Mesothelial cell of epicardium (in vitro differentiated cells): Measurements from ENCODE around the gene KDM4B. TPM values are rescaled to one million over a fixed set of nuclear protein-coding genes. Genes with fewer than 3 reads are reported as not detected.

Source experiments
- DNase-seq, 2 experiments: peaks; one replicate each; pipeline ENCODE4 v3.0.0; 2021; ENCODE audit warnings: low spot score in 2 of 2; ENCODE audit not compliant: unreplicated experiment in 2 of 2
- H3K27ac Mint-ChIP-seq: 2 replicates; pipeline ENCODE4 v1.8.0; 2021; ENCODE audit warnings: mixed read lengths
- H3K27me3 Mint-ChIP-seq: 2 replicates; pipeline ENCODE4 v1.8.0; 2021; ENCODE audit warnings: low read depth, mixed read lengths
- H3K36me3 Mint-ChIP-seq: 2 replicates; pipeline ENCODE4 v1.8.0; 2021; ENCODE audit warnings: mixed read lengths
- H3K4me1 Mint-ChIP-seq: 2 replicates; pipeline ENCODE4 v1.8.0; 2021; ENCODE audit warnings: mixed read lengths
- H3K4me3 Mint-ChIP-seq: 2 replicates; pipeline ENCODE4 v1.8.0; 2021; ENCODE audit warnings: mild to moderate bottlenecking, moderate library complexity, mixed read lengths
- H3K9me3 Mint-ChIP-seq: 2 replicates; pipeline ENCODE4 v1.8.0; 2021; ENCODE audit warnings: mixed read lengths
- total RNA-seq: library from RNA; stranded (reverse); gene quantifications from 3 replicates; pipeline ENCODE4 v1.2.1, GENCODE V29; 2021
- TF ChIP-seq, protein P1 (sequence below): fragments of 200-600 bp; sonication (generic); IDR thresholded peaks from one replicate; pipeline ENCODE4 v1.5.0; 2021; ENCODE audit warnings: antibody characterized with exemption; ENCODE audit not compliant: unreplicated experiment

The KDM4B gene
- total RNA-seq, 1 donor from 2014 or later = 80.5 TPM

DNA sequence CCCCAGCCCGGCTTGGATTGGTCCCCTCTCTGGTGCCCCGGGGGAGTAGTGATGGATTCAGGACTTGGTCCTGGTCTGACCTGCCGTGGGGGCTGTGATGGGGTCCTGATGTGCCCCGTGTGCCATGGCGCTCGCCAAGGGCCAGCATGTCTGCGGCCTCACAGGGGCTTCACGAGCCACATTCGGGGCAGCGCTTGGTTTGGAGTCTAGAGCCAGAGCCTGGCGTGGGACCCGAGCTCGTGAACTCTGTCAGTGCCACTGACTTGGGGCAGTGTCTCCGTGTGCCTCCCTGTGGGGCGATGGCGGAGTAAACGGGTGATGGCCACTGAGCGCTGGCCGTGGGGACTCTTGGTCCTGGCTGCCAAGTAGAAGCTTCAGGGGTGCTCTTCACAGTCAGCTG, 17.1 kb downstream of the KDM4B start:
- H3K9me3 Mint-ChIP-seq = no peaks in the 10 kb centered on the region
- H3K27me3 Mint-ChIP-seq = no peaks in the 10 kb centered on the region
- H3K36me3 Mint-ChIP-seq = peaks cover 1% of the 10 kb centered on the region
- H3K4me1 Mint-ChIP-seq = peaks cover 48% of the 10 kb centered on the region
- DNase-seq = no peak
- no peak overlapping the region for H3K27ac Mint-ChIP-seq
- TF ChIP-seq, protein P1, sequence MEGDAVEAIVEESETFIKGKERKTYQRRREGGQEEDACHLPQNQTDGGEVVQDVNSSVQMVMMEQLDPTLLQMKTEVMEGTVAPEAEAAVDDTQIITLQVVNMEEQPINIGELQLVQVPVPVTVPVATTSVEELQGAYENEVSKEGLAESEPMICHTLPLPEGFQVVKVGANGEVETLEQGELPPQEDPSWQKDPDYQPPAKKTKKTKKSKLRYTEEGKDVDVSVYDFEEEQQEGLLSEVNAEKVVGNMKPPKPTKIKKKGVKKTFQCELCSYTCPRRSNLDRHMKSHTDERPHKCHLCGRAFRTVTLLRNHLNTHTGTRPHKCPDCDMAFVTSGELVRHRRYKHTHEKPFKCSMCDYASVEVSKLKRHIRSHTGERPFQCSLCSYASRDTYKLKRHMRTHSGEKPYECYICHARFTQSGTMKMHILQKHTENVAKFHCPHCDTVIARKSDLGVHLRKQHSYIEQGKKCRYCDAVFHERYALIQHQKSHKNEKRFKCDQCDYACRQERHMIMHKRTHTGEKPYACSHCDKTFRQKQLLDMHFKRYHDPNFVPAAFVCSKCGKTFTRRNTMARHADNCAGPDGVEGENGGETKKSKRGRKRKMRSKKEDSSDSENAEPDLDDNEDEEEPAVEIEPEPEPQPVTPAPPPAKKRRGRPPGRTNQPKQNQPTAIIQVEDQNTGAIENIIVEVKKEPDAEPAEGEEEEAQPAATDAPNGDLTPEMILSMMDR = no peak
- H3K4me3 Mint-ChIP-seq = no peak overlapping the region

GRCh38 chr19:4986471-4986891, 17.6 kb downstream of the KDM4B start:
- peaks cover 46% of the 10 kb centered on the region for H3K4me1 Mint-ChIP-seq
- H3K27me3 Mint-ChIP-seq = no peaks in the 10 kb centered on the region
- DNase-seq = no peak
- H3K4me3 Mint-ChIP-seq = no peak overlapping the region
- TF ChIP-seq, protein P1 = no peak
- H3K27ac Mint-ChIP-seq = no peak overlapping the region
- peaks cover 1% of the 10 kb centered on the region for H3K36me3 Mint-ChIP-seq
- no peaks in the 10 kb centered on the region for H3K9me3 Mint-ChIP-seq

DNA sequence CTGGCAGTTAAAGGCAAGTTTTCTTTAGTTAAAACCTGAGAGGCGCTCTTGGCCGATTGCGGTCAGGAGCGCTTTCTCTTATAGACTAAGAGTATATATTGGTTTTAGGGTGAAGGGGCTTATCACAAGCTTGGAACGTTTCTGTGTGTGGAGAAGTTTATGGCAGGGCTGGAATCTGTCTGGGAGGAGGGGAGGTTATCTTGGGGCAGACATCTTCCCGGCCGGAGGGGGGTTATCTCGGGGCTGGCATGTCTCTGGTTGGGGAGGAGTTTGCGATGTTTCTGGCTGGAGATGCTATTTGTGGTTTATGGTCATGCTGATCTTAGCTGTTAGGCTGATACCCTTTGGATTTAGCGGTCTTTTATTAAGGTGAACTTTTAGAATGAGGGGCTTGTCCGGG, 18.3 kb downstream of the KDM4B start:
- H3K36me3 Mint-ChIP-seq = peaks cover 8% of the 10 kb centered on the region
- peaks cover 7% of the 10 kb centered on the region for H3K9me3 Mint-ChIP-seq
- no peak for DNase-seq
- peaks cover 44% of the 10 kb centered on the region for H3K4me1 Mint-ChIP-seq
- H3K4me3 Mint-ChIP-seq = peak overlapping the region; percentile 36
- peak overlapping the region; percentile 85 for H3K27ac Mint-ChIP-seq
- TF ChIP-seq, protein P1 = no peak
- H3K27me3 Mint-ChIP-seq = no peaks in the 10 kb centered on the region

GRCh38 chr19:4987692-4988370, 18.9 kb downstream of the KDM4B start:
- DNase-seq = no peak
- Mint-ChIP-seq H3K4me3 (peak overlapping the region; percentile 36), H3K9me3 (peaks cover 12% of the 10 kb centered on the region), H3K27me3 (no peaks in the 10 kb centered on the region), H3K4me1 (peaks cover 44% of the 10 kb centered on the region), H3K27ac (peak overlapping the region; percentile 85), H3K36me3 (peaks cover 12% of the 10 kb centered on the region)
- TF ChIP-seq, protein P1 = no peak

- Mint-ChIP-seq H3K27me3 (no peaks in the 10 kb centered on the region), H3K36me3 (peaks cover 17% of the 10 kb centered on the region), H3K9me3 (peaks cover 15% of the 10 kb centered on the region), H3K4me3 (no peak overlapping the region), H3K27ac (peak overlapping the region; percentile 39), H3K4me1 (peaks cover 43% of the 10 kb centered on the region)
- TF ChIP-seq, protein P1 = no peak
- DNase-seq = no peak
These were observed 19.9 kb downstream of the KDM4B start for GRCh38 chr19:4988770-4989251.
